Neural progenitor cell (in vitro differentiated cells): ENCODE data around the gene GOT1.

Experiments used
- CTCF ChIP-seq: fragments of 200-600 bp; sonication (generic); IDR thresholded peaks from 2 replicates; pipeline ENCODE4 v1.5.1; 2017; ENCODE audit warnings: antibody characterized with exemption, mild to moderate bottlenecking
- EZH2 ChIP-seq: fragments of 200-600 bp; sonication (generic); IDR thresholded peaks from 2 replicates; pipeline ENCODE4 v1.6.1; 2017; ENCODE audit warnings: antibody characterized with exemption, mild to moderate bottlenecking, moderate library complexity
- EZH2phosphoT487 ChIP-seq: fragments of 200-600 bp; sonication (generic); IDR thresholded peaks from 2 replicates; pipeline ENCODE4 v1.6.1; 2017; ENCODE audit warnings: antibody characterized with exemption

GRCh38 chr10:99435986-99436638 is 5.7 kb upstream of the GOT1 start:
- peak; percentile 78 for TF ChIP-seq CTCF
- TF ChIP-seq EZH2, result no peak
- TF ChIP-seq EZH2phosphoT487, result no peak
